ENCODE measurements around the gene MVB12B.

GRCh38 chr9:126321742-126322141 is 4.9 kb upstream of the MVB12B start:
- TF ChIP-seq CTCF (IDR thresholded peaks at IDR 0.05) (no peak), POLR2A (IDR thresholded peaks at IDR 0.05) (no peak), EP300 (IDR thresholded peaks at IDR 0.05) (no peak)

Measured in tibial nerve (tissue), 4 donors.